Effector memory CD4-positive, alpha-beta T cell (primary cell): ENCODE measurements around the gene C14orf39.

Experiments
- DNase-seq, 3 donors: peaks; one replicate each; pipeline ENCODE4 v3.0.0-alpha.2; 2020
- H3K27ac ChIP-seq: 2 replicates; pipeline ENCODE4 v1.7.0; 2013; ENCODE audit warnings: mild to moderate bottlenecking, low read length, moderate library complexity; ENCODE audit not compliant: insufficient read depth, poor library complexity, severe bottlenecking
- H3K27me3 ChIP-seq: replicated peaks from 2 replicates; pipeline ENCODE4 v1.7.0; 2013; ENCODE audit warnings: mild to moderate bottlenecking, low read length; ENCODE audit not compliant: insufficient read depth, control insufficient read depth, poor library complexity, severe bottlenecking
- H3K36me3 ChIP-seq: 2 replicates; pipeline ENCODE4 v1.7.0; 2013; ENCODE audit warnings: mild to moderate bottlenecking, low read length, moderate library complexity; ENCODE audit not compliant: control insufficient read depth, insufficient read depth
- H3K4me1 ChIP-seq: 2 replicates; pipeline ENCODE4 v1.7.0; 2013; ENCODE audit warnings: low read length, mild to moderate bottlenecking; ENCODE audit not compliant: control insufficient read depth, insufficient read depth, poor library complexity, severe bottlenecking
- H3K4me3 ChIP-seq: 2 replicates; pipeline ENCODE4 v1.7.0; 2013; ENCODE audit warnings: low read length, low read depth, mild to moderate bottlenecking; ENCODE audit not compliant: insufficient read depth, poor library complexity, severe bottlenecking
- H3K9me3 ChIP-seq: 2 replicates; pipeline ENCODE4 v1.7.0; 2013; ENCODE audit warnings: mild to moderate bottlenecking, low read length, moderate library complexity; ENCODE audit not compliant: control insufficient read depth

C14orf39 gene

GRCh38 chr14:60510254-60510950, 24.5 kb upstream of the C14orf39 start:
- peaks cover 19% of the 10 kb centered on the region for H3K4me1 ChIP-seq
- DNase-seq: no peak
- no peaks in the 10 kb centered on the region for H3K36me3 ChIP-seq
- H3K4me3 ChIP-seq: no peak overlapping the region
- no peaks in the 10 kb centered on the region for H3K9me3 ChIP-seq
- H3K27ac ChIP-seq: no peak overlapping the region
- H3K27me3 ChIP-seq: peaks cover 85% of the 10 kb centered on the region

- Histone ChIP-seq H3K36me3 (no peaks in the 10 kb centered on the region), H3K9me3 (no peaks in the 10 kb centered on the region), H3K27me3 (peaks cover 77% of the 10 kb centered on the region), H3K27ac (no peak overlapping the region), H3K4me3 (no peak overlapping the region), H3K4me1 (peaks cover 14% of the 10 kb centered on the region)
- DNase-seq: no peak
These were observed 23.8 kb upstream of the C14orf39 start for GRCh38 chr14:60509438-60510253.

DNA sequence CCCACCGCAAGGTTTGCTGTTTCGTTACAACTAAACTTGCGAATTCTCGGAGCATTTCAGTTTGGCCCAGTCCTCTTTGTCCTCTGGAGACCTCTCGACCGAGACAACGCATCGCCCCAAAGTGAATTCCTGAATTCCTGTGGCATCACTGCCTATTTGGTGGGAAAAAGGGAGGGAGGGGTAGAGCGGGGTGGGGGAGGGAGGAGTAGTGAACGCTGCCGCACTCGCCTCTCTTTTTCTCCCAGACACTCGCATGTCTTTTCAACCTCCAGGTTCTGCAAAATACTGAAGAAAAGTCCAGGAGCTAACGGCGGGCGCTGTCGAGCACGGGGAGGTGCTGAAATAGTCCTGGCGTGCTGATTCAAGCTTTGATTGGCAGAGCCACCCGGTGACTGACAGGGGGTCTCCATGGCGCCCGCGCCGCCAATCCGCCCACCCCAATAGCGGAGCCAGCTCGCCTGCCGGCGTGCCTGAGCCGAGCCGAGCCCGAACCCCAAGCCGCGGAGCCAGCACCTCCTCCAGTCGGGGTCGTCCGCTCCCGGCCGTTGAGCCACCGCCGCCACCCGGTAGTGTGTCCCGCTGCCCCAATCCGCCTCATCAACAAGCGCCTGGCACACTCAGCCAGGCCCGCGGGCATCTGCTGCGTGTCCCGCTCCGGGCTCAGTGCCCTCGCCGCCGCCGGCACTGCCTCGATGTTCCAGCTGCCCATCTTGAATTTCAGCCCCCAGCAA, 23.0 kb upstream of the C14orf39 start, which contains the start of gene SIX6:
TSS of gene SIX6 (plus strand) at position 440 of the 731 bp plus-strand sequence. CDS start at position 693, 253 bp downstream.
- Histone ChIP-seq H3K4me1 (peaks cover 12% of the 10 kb centered on the region), H3K9me3 (no peaks in the 10 kb centered on the region), H3K36me3 (no peaks in the 10 kb centered on the region), H3K27ac (no peak within 1 kb of the TSS), H3K27me3 (peaks cover 72% of the 10 kb centered on the region), H3K4me3 (no peak within 1 kb of the TSS)
- DNase-seq: no peak

GRCh38 chr14:60508363-60508706, 22.5 kb upstream of the C14orf39 start:
- no peak overlapping the region for H3K27ac ChIP-seq
- no peaks in the 10 kb centered on the region for H3K9me3 ChIP-seq
- DNase-seq: no peak
- no peaks in the 10 kb centered on the region for H3K36me3 ChIP-seq
- no peak overlapping the region for H3K4me3 ChIP-seq
- H3K27me3 ChIP-seq: peaks cover 67% of the 10 kb centered on the region
- H3K4me1 ChIP-seq: peaks cover 12% of the 10 kb centered on the region

DNA sequence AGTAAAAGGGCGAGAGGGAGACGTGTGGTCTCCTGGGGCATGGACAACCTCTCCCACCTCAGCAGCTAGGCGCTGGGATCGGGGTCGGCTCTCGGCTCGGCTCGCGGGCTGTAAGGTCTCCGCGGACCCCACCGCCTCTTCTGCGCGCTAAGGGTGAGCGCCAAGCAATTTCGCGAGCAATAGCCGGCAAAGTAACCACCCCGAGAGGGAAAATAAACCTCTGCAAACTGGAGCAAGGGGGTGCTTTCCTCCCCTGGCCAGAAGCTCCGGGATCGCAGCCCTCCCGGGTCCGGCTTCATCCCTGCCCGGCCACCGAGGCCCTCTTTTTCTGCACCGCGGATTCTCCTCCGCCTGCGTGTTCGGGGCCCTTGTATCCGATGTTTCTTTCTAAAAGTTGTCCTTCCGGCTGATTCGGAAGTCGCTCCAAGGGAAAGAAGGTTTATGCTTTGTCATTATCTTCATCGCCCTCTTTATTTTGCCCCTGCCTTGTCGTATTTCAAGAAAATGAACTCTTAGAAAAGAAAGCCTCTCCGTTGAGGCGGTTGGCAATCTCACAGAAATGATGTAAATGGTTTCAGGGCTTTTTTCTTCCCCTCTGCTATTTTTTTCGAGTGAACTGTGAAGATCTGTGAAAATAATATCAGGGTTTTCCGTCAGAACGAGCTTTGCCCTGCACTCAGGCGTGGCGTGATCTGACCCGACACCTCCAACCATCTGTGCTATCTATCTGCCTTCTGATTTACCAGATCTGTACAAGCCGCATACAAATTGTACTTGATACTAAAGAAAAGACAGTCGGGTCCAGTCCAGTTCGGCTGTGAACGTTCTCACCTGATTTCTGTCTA, 21.3 kb upstream of the C14orf39 start:
- Histone ChIP-seq H3K4me1 (peaks cover 12% of the 10 kb centered on the region), H3K4me3 (no peak overlapping the region)

GRCh38 chr14:60506462-60506984, 20.7 kb upstream of the C14orf39 start:
- Histone ChIP-seq H3K9me3 (no peaks in the 10 kb centered on the region), H3K27ac (no peak overlapping the region), H3K27me3 (peaks cover 51% of the 10 kb centered on the region), H3K4me1 (peaks cover 12% of the 10 kb centered on the region), H3K4me3 (no peak overlapping the region), H3K36me3 (no peaks in the 10 kb centered on the region)
- DNase-seq: no peak

More for the DNA sequence above, 21.3 kb upstream of the C14orf39 start:
- DNase-seq: no peak
- H3K27ac ChIP-seq: no peak overlapping the region
- H3K9me3 ChIP-seq: no peaks in the 10 kb centered on the region
- H3K27me3 ChIP-seq: peaks cover 56% of the 10 kb centered on the region
- no peaks in the 10 kb centered on the region for H3K36me3 ChIP-seq

GRCh38 chr14:60506010-60506409, 20.1 kb upstream of the C14orf39 start:
- H3K4me1 ChIP-seq: peaks cover 9% of the 10 kb centered on the region
- no peak overlapping the region for H3K27ac ChIP-seq
- DNase-seq: no peak
- H3K4me3 ChIP-seq: no peak overlapping the region
- H3K36me3 ChIP-seq: no peaks in the 10 kb centered on the region
- H3K9me3 ChIP-seq: no peaks in the 10 kb centered on the region
- peaks cover 46% of the 10 kb centered on the region for H3K27me3 ChIP-seq

- DNase-seq: no peak
- H3K36me3 ChIP-seq: no peaks in the 10 kb centered on the region
- peaks cover 4% of the 10 kb centered on the region for H3K4me1 ChIP-seq
- H3K27me3 ChIP-seq: peaks cover 41% of the 10 kb centered on the region
- H3K9me3 ChIP-seq: no peaks in the 10 kb centered on the region
- H3K27ac ChIP-seq: no peak overlapping the region
- no peak overlapping the region for H3K4me3 ChIP-seq
These were observed 19.6 kb upstream of the C14orf39 start for GRCh38 chr14:60505448-60505847.

- H3K9me3 ChIP-seq: no peaks in the 10 kb centered on the region
- H3K4me1 ChIP-seq: no peaks in the 10 kb centered on the region
- peaks cover 14% of the 10 kb centered on the region for H3K27me3 ChIP-seq
- no peaks in the 10 kb centered on the region for H3K36me3 ChIP-seq
- no peak overlapping the region for H3K27ac ChIP-seq
- DNase-seq: no peak
- no peak overlapping the region for H3K4me3 ChIP-seq
These were observed 16.7 kb upstream of the C14orf39 start for GRCh38 chr14:60502541-60502940.
